ENCODE data around the gene C8B. TPM values are rescaled to one million over a fixed set of nuclear protein-coding genes. Genes with fewer than 3 reads are reported as not detected.

Gene C8B
- total RNA-seq, 2 experiments from 2014 or later, result not detected

- ChIA-PET POLR2A (no interaction called here), CTCF (no interaction called here)
Observed at GRCh38 chr1:56934430-56935060, 31.3 kb downstream of the C8B start.

- ChIA-PET CTCF (no interaction called here), POLR2A (no interaction called here)
Observed at GRCh38 chr1:56933606-56934005, 32.2 kb downstream of the C8B start.

- POLR2A ChIA-PET, result no interaction called here
- CTCF ChIA-PET, result no interaction called here
Observed at GRCh38 chr1:56933161-56933560, 32.7 kb downstream of the C8B start.

GRCh38 chr1:56931686-56932085 is 34.1 kb downstream of the C8B start:
- CTCF ChIA-PET, result interaction anchor here (0.6 kb wide), 1 partner anchor 138 kb away, joined by 3 read pairs; no protein-coding TSS in a partner anchor
- POLR2A ChIA-PET, result no interaction called here

GRCh38 chr1:56931211-56931610 is 34.6 kb downstream of the C8B start:
- ChIA-PET POLR2A (no interaction called here), CTCF (interaction anchor here (0.6 kb wide), 1 partner anchor 137 kb away, joined by 3 read pairs; no protein-coding TSS in a partner anchor)

- POLR2A ChIA-PET, result no interaction called here
- CTCF ChIA-PET, result no interaction called here
Observed at GRCh38 chr1:56929492-56929891, 36.3 kb downstream of the C8B start.

- ChIA-PET POLR2A (no interaction called here), CTCF (no interaction called here)
Observed at GRCh38 chr1:56927986-56928385, 37.8 kb downstream of the C8B start.

- CTCF ChIA-PET, result no interaction called here
- POLR2A ChIA-PET, result no interaction called here
Observed at GRCh38 chr1:56927171-56927570, 38.6 kb downstream of the C8B start.

GRCh38 chr1:56925193-56925592 is 40.6 kb downstream of the C8B start:
- ChIA-PET POLR2A (no interaction called here), CTCF (no interaction called here)

GRCh38 chr1:56924116-56924515 is 41.7 kb downstream of the C8B start:
- CTCF ChIA-PET, result no interaction called here
- POLR2A ChIA-PET, result no interaction called here

GRCh38 chr1:56923201-56923600 is 42.6 kb downstream of the C8B start:
- POLR2A ChIA-PET, result no interaction called here
- CTCF ChIA-PET, result no interaction called here

GRCh38 chr1:56922507-56922906 is 43.3 kb downstream of the C8B start:
- ChIA-PET CTCF (no interaction called here), POLR2A (no interaction called here)

- ChIA-PET CTCF (no interaction called here), POLR2A (no interaction called here)
Observed at GRCh38 chr1:56922070-56922469, 43.7 kb downstream of the C8B start.

- ChIA-PET POLR2A (no interaction called here), CTCF (no interaction called here)
Observed at GRCh38 chr1:56921479-56921878, 44.3 kb downstream of the C8B start.

GRCh38 chr1:56920591-56921001 is 45.2 kb downstream of the C8B start:
- POLR2A ChIA-PET, result no interaction called here

GRCh38 chr1:56917356-56917755 is 48.5 kb downstream of the C8B start:
- POLR2A ChIA-PET, result no interaction called here
- CTCF ChIA-PET, result no interaction called here

More at GRCh38 chr1:56920591-56921001, 45.2 kb downstream of the C8B start:
- CTCF ChIA-PET, result no interaction called here

GRCh38 chr1:56916630-56917029 is 49.2 kb downstream of the C8B start:
- ChIA-PET CTCF (no interaction called here), POLR2A (no interaction called here)

GRCh38 chr1:56915960-56916359 is 49.9 kb downstream of the C8B start:
- POLR2A ChIA-PET, result no interaction called here
- CTCF ChIA-PET, result no interaction called here

- ChIA-PET CTCF (no interaction called here), POLR2A (no interaction called here)
Observed at GRCh38 chr1:56912325-56912724, 53.5 kb downstream of the C8B start.

- CTCF ChIA-PET, result no interaction called here
- POLR2A ChIA-PET, result no interaction called here
Observed at GRCh38 chr1:56911098-56911938, 54.5 kb downstream of the C8B start.

GRCh38 chr1:56910441-56910985 is 55.3 kb downstream of the C8B start:
- POLR2A ChIA-PET, result no interaction called here

More at GRCh38 chr1:56910441-56910985, 55.3 kb downstream of the C8B start:
- CTCF ChIA-PET, result no interaction called here

Measured in activated CD8-positive, alpha-beta memory T cell treated with anti-CD3 and anti-CD28 coated beads for 36 hours (primary cell).